DMS114 treated with DMSO at 0.1 percent for 48 hours (cell line): ENCODE data around the gene PIK3IP1.
A peak's percentile ranks its signal among the peaks of the same experiment; 100 is the strongest.
"Not testable (repeated sequence)": the region's sequence is repeated elsewhere in the genome, so short reads cannot be mapped to it uniquely, and the experiment has no call there.

ENCODE experiments used
- DNase-seq: peaks from one replicate; lab custom pipeline; 2025; ENCODE audit not compliant: unreplicated experiment; lab: John Stamatoyannopoulos, UW

The PIK3IP1 gene

GRCh38 chr22:31292236-31292989 lies at the start of gene PIK3IP1:
PIK3IP1 (minus strand) TSS chr22:31292488; CDS start chr22:31292344, 144 bp downstream.
- DNase-seq: peak; percentile 56

- DNase-seq: no peak
These were observed 49.2 kb upstream of the PIK3IP1 start for GRCh38 chr22:31341386-31342088.

- DNase-seq: no peak
These were observed 48.5 kb upstream of the PIK3IP1 start for GRCh38 chr22:31340765-31341247.

- no peak for DNase-seq
These were observed 48.1 kb upstream of the PIK3IP1 start for GRCh38 chr22:31340360-31340759.

GRCh38 chr22:31339148-31339832 lies 47.0 kb upstream of the PIK3IP1 start:
- no peak for DNase-seq

DNA sequence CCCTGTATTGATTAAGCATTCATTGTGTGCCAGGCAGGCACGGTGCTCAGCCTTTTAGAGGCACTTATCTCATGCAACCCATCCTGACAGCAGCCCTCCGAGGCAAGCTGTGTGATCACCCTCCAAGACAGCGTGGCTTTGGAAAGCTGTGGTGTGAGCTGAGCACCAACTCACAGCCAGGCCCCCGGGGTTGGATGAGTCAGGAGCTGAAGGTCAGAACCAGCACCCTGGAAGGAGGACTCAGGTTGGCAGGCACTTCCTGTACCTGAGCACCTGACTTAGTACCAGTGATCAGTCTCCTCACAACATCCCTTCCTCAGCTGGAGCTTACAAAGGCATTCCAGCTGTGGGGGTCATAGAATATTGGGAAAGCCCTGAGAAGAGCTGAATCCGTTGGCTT lies 44.9 kb upstream of the PIK3IP1 start:
- DNase-seq: no peak

GRCh38 chr22:31334329-31334728 lies 42.0 kb upstream of the PIK3IP1 start:
- no peak for DNase-seq

- no peak for DNase-seq
These were observed 41.4 kb upstream of the PIK3IP1 start for GRCh38 chr22:31333641-31334040.

DNA sequence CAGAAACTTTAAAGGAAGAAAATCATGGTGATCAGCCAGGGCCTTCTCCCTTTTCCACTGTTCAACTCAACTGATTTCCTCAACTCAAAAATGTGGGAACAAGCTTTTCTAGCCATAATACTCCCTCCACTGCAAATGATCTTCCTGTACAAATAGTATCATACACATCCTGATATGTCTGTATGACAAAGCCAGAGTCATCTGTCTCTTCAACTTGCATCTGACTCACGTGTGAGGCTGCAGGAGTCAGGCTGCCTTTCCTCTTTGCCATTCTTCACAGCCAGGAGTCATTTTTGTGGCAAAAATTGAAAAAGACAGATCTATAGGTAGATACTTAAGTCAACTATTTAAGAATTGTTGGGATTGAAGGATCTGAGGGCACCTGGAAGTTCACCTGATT lies 40.6 kb upstream of the PIK3IP1 start:
- DNase-seq: no peak

DNA sequence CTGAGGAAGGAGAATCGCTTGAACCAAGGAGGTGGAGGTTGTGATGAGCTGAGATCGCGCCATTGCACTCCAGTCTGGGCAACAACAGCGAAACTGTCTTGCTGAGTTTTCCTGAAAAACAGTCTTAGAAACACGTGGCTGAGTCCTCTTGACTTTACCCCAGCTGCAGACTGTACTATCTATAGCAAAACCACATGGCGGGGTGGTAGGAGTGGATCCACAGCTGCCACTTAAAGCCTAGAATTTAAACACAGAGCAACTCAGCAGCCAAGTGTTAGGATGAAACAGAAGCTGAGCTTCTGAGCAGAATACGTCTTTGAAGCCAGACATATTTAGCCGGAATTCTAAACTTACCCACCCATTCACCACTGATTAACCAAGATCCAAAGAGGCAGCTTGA lies 39.7 kb upstream of the PIK3IP1 start:
- no peak for DNase-seq

DNA sequence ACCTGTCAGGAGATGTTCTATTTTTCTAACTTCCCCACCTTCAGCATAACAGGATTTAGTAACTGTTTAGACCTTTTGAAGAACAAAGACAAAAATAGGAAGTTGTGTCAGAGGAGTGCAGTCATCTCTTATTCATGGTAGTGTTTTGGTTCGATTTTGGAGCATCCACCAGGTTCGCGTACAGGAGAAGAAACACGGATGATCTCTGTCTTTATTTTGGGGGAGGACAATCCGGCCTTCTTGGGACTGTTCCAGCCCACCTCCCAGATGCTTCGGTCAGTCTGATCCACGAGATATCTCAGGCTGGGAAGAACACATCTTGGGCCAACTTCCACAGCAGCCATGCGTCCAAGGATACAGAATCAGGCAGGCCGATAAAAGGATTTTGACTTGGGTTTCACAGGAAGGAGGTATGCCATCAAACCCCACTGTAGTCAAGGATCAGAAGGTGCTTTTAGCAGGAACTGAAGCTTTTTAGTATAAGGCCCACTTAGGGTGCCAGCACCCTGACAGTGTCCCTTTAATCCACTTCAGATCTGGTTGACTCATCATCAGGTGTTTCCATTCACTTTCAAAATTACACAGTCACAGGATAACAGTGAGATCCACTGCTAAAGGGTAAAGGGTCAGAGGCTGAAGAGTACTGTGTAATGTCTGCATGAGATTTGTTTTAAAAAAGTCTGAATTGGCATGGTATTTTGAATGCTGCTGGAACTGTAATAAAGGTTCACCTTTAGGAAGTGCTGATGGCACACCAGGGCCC lies 37.3 kb upstream of the PIK3IP1 start:
- no peak for DNase-seq

DNA sequence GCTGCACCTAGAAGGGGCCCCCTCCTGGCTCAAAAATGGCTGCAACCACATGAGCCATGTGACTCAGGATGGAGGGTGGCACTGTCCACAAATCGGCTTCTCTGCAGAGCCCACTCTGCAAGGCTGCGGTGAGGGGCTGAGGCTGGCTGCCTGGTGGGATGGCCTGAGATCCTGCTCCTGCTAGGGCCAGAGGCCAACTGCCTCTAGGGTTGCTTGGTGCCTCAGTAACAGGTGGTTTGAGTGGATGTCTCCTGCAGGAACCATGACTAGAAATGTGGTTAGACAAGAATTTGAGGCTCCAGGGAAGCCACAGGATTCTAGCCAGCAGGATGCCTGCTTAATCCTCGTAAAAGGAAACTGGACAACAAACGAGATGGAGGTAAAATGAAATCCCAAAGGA lies 36.7 kb upstream of the PIK3IP1 start:
- DNase-seq: no peak

DNA sequence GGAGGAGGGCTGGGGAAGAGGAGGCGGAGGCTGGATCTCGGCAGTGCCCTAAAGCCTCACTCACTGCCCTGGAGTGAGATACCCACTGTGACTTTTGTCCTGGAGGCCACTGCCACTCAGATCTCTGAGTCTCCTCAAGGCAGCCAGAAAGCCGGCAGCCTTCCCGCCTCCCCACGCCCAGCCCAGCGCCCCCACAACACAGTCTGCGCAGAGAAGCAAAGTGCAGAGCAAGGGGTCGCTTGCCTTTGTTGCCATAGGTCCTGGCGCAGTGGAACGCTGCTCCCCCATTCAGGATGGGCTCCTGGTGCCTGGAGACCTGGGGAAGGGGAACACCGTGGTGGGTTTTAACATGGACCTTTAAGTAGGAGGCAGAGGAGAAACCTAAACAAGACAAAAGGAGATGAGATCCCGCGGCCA lies 36.3 kb upstream of the PIK3IP1 start:
- no peak for DNase-seq

- DNase-seq: no peak
These were observed 35.7 kb upstream of the PIK3IP1 start for GRCh38 chr22:31327806-31328543.

DNA sequence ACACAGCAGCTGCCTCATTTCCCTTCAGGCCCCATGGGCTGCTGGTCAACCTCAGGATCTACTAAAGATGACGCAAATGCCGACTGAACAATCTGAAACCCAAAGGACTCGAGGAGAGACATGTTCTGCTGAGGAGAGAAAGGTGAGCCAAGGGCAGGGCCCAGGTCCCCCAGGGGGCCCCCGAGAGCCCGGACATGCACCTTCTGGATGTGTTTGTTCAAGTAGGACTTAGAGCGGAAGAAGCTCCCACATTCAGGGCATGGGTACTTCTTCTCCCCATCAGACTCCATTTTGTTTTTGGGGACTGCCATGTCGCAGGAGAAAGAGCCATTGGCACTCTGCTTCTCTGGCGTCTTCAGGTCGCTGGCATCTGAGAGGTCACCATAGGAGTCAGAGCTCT lies 34.6 kb upstream of the PIK3IP1 start:
- DNase-seq: no peak

GRCh38 chr22:31323578-31324550 lies 31.6 kb upstream of the PIK3IP1 start:
- DNase-seq: no peak

DNA sequence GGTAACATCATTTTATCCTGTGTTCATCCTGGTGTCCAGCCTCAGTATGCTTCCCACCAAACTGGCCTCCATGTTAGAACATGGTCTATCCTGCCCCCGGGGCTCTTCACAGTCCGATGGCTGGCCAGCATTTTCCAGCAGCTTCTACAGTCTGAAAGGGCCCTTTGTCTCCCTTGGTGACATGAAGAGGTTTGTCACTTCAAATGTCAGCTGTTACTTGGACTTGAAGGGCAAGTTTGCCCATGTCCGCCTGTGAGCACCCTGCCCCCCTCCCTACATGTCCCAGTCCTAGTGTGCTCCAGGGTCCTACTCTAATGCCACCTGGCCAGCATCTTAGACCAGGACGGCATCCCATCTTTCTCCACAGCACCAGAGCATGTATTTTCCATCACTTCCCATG lies 29.1 kb upstream of the PIK3IP1 start:
- DNase-seq: no peak

GRCh38 chr22:31314220-31314619 lies 21.9 kb upstream of the PIK3IP1 start:
- DNase-seq: not testable (repeated sequence)
